Measurements from ENCODE around the gene GHRHR.

Gene GHRHR

DNA sequence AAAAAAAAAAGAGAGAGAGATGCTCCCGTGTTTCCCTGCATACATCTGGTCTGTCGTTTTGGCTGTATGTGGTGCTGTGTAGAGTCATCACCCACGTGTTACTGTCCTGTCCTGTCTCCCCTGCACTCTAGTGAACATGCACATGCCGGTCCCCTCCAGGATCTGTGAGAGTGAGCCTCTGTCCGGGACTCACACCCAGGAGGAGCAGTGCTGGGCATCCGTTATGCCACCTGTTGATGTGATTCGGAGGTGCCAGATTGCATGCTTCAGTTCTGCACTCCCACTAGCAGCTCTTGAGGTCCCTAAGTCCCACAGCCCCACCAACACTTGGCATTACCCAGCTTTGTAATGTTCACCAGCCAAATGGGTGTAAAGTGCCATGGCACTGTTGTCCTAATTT, 16.4 kb downstream of the GHRHR start:
- TF ChIP-seq CTCF (conservative IDR thresholded peaks at IDR 0.05; ENCODE audit: control insufficient read depth, insufficient read depth, low read depth, low read length), result no peak
- no peak overlapping the region for H3K4me3 ChIP-seq (ENCODE audit: control insufficient read depth, low read depth, low read length)
- DNase-seq (ENCODE audit: low read depth), result no peak

GRCh38 chr7:30980751-30981150, 17.0 kb downstream of the GHRHR start:
- TF ChIP-seq CTCF (conservative IDR thresholded peaks at IDR 0.05; ENCODE audit: control insufficient read depth, insufficient read depth, low read depth, low read length), result no peak
- no peak overlapping the region for H3K4me3 ChIP-seq (ENCODE audit: control insufficient read depth, low read depth, low read length)
- no peak for DNase-seq (ENCODE audit: low read depth)

DNA sequence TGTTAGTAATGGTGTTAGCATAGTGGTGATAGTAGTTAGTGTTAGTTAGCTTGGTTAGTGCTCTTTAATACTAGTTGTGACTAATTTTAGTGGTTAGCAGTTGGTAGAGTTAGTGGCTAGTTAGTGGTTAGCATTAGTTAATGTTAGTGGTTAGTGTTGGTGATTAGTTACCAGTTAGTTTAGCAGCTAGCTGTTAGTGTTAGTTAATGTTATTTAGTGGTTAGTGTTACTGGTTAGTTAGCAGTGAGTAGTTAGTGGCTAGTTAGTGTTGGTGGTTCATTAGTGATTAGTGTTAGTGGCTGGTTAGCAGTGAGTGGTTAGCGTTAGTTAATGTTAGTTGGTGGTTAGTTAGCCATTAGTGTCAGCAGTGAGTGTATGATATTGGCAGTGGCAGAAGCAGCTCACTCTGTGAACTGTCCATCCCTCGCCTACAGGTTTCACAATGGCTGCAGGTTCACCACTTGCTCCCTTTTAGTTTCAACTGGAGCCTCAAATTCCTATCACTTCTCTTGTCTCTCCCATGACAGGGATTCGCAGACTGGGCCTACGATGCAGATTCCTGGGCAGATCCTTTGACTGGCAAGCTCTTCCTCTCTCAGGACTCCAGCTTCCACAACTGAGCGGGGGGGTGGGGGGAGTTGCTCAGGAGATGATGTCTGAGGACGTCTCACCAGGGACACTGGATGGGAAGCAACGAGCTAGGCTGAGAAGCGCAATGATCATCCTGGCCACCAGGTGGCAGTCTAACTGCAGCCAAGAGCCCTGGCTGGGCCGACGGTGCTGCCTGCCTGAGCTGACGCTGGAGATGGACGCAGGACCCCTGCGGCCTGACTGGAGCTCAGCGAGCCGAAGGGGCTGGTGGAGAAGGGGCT, 19.5 kb downstream of the GHRHR start:
- peak; percentile 80 for DNase-seq (ENCODE audit: low read depth)
- TF ChIP-seq CTCF (conservative IDR thresholded peaks at IDR 0.05; ENCODE audit: control insufficient read depth, insufficient read depth, low read depth, low read length), result peak; percentile 80
- H3K4me3 ChIP-seq (ENCODE audit: control insufficient read depth, low read depth, low read length), result no peak overlapping the region

GRCh38 chr7:30983914-30984247, 20.1 kb downstream of the GHRHR start:
- no peak for DNase-seq (ENCODE audit: low read depth)
- H3K4me3 ChIP-seq (ENCODE audit: control insufficient read depth, low read depth, low read length), result no peak overlapping the region
- TF ChIP-seq CTCF (conservative IDR thresholded peaks at IDR 0.05; ENCODE audit: control insufficient read depth, insufficient read depth, low read depth, low read length), result no peak

- H3K4me3 ChIP-seq (ENCODE audit: control insufficient read depth, low read depth, low read length), result no peak overlapping the region
- TF ChIP-seq CTCF (conservative IDR thresholded peaks at IDR 0.05; ENCODE audit: control insufficient read depth, insufficient read depth, low read depth, low read length), result no peak
- DNase-seq (ENCODE audit: low read depth), result peak; percentile 72
These were observed 20.8 kb downstream of the GHRHR start for GRCh38 chr7:30984359-30985107.

- no peak for DNase-seq (ENCODE audit: low read depth)
- H3K4me3 ChIP-seq (ENCODE audit: control insufficient read depth, low read depth, low read length), result no peak overlapping the region
- TF ChIP-seq CTCF (conservative IDR thresholded peaks at IDR 0.05; ENCODE audit: control insufficient read depth, insufficient read depth, low read depth, low read length), result no peak
These were observed 22.0 kb downstream of the GHRHR start for GRCh38 chr7:30985756-30986155.
